Islet of Langerhans (tissue), 1 donor: ENCODE measurements around the gene CNNM3.

ENCODE experiments used
- FAIRE-seq: peaks from one replicate; lab custom pipeline; 2011; peaks lifted over from hg19 to GRCh38; lab: Jason Lieb, UNC

CNNM3 gene

DNA sequence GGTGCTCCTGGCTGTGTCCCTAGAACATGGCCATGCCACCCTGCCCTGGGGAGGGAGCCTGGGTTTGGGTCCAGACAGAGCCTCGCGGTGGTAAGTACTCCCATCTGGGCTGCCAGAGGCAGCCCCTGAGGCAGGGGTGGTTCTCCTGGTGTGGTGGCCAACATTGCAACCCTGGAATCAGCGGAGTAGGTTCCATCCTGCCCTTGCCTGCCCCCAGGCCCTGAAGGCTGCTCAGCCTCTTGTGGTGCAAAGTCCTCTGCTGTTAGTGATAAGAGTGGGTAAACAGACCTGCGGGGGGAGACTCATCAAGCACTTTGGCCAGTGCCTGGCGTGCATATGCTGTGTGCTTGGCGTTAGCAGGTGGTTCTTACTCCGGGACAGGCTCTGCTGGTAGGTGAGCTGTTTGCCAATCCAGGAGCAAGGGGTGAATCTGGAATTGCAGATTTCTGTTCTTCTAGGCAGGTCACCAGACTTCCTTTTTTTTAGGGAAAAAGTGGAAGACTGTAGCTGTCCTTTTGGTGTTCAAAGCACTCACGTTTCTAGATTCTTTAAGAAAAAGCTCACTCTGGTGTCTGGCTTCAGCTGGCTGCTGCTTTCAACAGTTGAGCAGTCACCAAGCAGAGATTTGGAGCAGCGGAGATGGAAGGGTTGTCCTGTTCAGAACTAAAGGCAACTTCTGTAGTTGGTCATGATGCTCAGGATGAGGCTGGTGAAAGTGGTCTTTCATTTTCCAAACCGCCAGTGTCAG is 3.2 kb downstream of the CNNM3 start:
- FAIRE-seq = no peak

DNA sequence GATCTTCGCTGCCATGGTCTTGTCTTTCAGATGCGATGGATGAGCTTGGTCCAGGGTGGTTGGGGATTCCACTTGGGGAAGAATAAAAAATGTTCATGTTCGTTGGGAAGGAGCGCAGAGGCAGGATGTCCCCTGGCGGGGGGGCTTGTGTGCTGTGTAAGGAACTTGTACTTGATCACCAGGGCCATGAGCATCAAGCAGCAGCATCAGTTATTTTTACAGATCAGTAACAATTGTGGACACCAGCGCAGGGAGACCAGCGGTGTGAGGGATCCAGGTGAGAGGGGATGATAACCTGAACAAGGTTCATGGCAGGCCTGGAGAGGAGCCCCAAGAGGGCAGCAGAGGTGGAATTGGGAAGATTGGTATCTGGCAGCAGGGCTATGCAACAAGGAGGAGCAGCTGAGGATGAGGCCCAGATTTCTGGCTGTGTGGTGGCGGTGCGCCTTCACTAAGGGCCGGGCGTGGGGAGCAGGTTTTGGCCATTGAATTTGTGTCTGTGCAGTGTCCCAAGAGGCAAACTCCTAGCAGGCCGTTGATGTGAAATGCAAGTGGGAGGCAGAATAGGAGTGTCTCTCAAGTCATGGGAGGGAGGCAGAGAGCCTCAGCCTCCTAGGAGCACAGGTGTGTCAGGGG is 3.9 kb downstream of the CNNM3 start:
- FAIRE-seq = no peak

DNA sequence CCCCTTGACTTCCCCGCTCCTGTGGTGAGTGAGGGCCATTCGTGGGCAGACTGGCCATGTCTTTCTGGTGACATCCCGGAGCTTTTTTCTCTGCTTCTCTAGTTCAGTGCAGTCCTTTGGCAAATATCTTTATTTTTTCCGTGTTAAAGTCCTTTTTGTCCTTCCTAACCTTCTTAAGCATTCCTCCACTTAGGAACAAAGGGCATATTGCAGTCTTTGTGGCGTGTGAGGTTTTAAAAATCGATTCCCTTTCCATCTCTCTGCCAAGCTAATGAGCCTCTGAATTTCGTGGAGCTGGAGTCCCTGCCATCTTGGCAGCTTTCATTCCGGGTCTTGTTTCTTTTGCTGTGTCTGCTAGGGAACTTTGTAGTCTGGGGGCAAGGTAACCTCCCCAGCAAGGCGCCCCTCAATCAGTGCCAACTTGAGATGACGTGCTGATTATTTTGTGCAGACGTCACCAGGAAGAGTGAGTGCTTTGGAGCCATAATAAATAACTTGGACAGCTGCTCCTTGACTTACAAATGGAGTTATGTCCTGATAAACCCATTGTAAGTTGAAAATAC is 5.1 kb downstream of the CNNM3 start:
- no peak for FAIRE-seq

DNA sequence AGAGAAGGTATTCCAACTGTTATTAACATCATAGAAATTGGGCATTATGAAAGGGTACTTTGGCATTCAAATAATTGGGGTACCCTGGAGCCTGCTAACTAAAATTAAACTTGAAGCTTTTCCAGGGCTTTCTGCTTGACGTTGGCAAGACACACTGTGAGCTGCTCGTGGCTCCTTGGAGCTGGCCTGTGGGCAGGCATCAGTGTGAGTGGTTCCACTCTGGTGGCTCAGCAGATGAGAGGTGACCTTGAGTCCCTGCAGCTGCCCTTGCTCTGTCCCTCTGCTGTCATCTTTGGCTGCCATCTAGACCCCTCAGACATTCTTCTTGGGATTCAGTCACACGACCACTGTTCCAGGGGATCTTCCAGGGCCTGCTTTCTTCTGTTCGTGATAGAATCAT is 6.7 kb downstream of the CNNM3 start:
- FAIRE-seq = no peak

DNA sequence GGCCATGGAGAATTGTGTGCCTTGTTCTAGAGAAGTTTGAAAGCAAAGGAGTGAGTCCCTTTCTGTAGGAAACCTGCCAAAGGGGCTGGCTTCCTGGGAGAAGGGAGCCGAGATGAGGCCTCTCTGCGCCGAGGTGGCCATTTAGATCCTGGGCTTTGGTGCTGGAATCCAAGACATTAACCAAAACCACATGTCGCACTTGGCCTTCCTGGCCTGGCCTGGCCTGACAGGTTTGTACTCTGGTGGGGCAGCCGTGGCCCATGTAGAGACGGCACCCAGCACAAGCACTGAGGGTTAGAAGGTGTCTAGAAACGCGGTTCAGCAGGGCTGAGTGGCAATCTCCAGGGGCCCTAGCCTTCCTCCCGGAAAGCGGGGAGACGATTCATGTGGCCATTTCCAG is 7.1 kb downstream of the CNNM3 start:
- FAIRE-seq = no peak

DNA sequence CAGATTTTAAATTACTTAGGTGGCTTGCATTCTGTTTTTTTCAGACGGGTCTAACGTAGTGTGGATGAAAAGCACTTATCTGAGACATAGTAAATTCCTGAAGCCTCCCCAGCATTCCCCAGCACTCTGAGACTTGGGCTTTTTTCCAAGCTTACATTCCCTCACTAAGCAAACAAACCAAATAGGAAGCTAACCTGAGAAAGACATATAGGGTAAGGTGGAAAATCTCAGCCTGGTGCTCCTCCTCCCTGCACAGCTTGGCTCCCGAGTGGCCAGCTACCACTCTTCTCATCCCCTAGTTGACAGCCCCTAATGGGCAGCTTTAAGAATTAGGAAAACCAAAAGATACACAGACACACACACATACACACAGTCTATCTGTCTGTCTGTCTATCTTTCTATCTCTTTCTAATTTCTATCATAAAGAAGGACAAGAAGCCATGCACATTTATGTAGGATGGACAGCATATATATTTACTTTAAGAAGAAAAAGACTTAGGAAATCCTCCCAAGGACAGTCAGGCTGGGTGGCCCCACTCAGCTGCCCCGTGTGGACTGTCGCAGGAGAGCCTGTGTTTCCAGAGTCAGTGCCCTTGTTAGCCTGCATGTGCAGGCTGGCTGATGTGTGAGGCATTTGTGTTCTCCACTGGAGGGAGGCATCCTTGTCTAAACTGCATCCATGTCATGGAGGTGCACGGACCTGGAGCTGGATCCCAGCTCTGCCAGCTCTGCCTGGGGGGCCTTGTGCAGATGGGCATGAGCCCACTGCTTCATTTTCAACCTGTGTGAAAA is 8.2 kb downstream of the CNNM3 start:
- FAIRE-seq = no peak

DNA sequence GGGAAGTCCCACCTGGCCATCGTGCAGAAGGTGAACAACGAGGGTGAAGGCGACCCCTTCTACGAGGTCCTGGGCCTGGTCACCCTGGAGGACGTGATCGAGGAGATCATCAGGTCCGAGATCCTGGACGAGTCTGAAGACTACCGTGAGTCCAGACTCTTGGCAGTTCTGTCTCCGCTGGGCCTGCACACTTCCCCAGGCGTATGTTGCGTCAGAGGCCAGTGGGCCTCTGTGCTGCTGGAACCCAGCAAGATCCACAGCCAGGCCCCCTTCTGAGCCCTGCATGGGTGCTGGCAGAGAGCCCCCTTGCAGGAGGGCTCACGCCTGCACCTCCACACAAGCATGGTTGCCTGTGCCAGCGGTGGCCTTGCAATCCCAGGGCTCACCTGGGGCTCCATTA is 9.0 kb downstream of the CNNM3 start:
- FAIRE-seq = no peak

DNA sequence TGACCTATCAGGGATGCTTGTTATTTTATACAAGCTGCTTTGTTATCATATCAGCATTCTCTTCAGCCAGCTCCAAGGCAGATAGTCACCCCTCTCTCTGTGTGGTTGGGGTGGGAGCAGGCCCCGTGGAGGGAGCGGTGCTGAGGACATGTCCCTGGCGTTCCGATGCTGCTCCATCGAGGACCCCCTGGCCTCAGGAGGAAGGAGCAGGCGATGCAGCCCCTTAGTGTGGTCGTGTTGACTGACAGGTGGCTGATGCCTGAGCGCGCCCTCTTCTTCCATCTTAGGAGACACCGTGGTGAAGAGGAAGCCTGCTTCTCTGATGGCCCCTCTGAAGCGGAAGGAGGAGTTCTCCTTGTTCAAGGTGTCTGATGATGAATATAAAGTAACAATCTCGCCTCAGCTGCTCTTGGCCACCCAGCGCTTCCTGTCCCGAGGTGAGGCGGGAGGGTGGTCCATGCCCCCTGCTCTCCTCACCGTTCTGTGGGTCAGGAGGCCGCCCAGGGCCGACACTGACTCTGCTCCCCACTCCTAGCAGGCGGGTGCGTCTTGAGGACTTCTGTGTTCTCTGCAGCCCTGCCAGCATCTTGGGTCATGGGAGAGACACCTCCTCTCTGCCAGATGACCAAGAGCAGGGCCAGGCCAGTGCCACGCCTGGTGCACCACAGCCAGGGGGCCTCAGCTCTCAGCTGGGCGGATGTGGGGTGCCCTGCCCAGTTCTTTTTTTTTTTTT is 10.6 kb downstream of the CNNM3 start:
- no peak for FAIRE-seq

DNA sequence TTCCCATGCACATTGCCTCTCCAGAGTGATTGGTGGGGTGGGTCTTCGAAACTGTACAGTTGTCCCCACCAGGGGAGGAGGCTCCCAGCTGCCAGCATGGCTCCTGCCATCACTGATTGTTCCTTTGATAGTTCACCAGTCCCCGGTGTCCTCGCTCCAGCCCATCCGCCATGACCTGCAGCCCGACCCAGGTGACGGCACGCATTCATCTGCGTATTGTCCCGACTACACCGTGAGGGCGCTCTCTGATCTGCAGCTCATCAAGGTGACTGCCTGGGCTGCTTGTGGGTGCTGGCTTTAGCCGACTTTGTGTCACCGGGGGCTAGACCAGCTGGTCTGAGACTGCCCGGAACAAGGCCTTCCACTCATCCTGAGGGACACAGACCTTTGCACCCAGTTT is 12.4 kb downstream of the CNNM3 start:
- FAIRE-seq = no peak

DNA sequence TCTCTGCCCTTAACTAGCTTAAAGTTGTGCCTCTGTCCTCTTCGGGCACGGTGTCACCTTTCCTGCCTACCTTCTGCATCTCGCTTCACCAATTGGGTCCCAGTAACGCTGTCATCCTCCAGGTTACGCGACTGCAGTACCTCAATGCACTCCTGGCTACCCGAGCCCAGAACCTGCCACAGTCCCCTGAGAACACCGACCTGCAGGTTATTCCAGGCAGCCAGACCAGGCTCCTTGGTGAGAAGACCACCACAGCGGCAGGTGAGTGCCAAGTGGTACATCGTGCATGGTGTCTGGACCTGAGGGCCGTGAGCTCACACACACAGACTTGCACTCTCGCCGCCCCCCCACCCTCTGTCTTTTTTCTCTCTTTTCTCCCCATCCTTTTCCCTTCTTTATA is 12.8 kb downstream of the CNNM3 start:
- no peak for FAIRE-seq

DNA sequence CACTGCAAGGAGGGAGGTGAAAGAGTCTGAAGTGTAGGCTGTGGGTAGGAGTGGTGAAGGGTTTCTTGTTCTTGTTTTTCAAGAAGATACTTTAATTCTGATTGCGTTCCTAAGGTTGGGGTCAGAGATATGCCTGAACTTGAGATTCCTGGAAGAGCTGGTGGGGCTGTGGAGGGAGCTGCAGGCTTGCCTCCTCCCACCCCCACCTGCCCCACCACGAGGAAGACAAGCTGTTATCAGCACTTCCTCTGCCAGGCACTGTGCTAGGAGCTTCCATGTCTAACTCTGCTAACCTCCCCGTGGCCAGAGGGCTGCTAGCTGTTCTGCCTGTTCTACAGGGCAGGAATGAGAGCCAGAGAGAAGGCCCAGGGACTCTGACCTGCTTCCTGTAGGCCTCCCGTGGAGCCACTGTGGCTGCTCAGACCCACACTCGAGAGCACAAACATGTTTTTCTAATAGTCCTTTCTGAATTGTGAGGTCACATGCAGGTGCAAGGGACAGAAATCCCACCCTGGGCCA is 14.0 kb downstream of the CNNM3 start:
- FAIRE-seq = no peak

DNA sequence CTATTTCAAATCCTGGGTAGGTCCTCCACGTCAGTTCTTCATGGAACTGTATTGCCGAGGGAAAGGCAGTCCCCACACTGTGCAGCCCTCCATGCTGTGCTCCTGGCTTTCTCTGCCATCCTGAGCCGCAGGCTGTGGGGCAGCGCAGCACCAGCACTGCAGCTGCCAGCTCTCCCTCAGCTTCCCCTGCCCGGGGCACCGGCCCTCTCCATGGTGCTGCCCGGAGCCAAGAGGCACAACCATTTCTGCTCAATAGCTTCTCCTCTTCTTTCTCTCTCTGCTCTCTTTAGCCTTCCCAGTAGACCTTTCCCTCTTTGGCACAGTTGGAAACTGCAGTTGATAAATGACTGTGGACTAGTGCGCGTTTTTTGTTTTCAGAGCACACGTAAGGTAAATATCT is 15.6 kb downstream of the CNNM3 start:
- no peak for FAIRE-seq

DNA sequence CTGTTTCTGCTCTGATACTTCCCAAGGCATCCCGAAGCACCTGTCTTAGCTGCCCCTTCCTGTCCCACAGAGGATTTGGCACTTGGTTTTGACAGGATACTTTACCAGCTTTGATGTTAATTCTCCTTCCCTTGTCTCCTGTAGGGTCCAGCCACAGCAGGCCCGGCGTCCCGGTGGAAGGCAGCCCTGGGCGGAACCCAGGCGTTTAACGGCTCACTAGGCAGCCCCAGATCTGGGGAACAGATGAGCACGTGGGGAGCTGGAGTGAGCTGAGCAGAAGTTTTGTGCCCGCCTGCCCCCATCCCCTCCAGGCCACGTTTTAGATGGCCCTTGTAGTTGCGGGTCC is 16.3 kb downstream of the CNNM3 start:
- no peak for FAIRE-seq

DNA sequence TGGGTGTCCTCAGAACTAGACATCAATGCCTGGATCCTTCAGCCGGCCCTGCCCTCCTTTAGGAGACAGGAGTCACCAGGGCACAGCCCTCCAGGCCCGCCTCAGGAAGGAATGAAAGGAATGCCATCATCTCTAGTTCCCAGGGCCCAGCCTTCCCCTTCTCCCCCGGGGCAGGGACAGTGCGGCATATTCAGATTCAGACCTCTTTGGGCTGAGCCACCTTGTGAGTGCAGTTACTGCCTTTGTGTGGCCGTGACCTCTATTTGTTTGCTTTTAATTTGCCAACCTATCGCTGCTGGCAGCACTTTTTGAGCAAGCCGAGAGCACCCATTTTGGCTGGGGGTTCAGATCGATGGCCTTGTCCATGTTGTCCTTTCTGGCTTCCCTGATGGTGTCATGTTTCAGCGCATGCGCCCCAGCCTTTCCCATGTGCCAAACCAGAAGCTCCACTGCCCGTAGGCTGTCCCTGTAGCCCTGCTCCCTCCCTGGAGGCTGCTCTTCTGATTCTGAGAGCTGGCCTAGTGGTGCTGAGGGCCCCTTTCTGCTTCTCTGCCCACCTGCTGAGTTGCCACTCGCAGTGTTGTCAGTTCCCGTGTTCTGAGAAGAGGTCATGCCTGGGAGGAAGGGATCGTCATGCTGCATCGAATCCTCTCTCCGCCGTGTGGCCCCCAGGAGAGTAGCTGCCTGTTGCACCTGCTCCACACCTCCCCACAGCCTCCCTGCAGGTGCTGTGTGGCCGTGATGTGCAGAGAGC is 16.9 kb downstream of the CNNM3 start:
- FAIRE-seq = no peak

DNA sequence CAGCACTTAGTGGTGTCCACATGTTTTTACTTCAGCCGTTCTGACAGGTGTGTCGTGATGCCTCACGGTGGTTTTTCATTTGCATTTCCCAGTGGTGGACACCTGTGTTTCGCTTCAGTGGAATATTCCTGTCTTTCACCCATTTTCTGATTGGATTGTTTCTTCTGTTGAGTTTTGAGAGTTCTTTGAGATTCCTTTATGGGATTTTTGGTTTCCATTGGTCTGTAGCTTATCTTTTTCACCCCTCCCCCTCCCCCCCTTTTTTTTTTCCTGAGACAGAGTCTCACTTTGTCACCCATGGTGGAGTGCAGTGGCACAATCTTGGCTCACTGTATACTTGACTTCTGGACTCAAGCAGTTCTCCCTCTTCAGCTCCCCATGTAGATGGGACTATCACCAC is 19.8 kb downstream of the CNNM3 start:
- no peak for FAIRE-seq

DNA sequence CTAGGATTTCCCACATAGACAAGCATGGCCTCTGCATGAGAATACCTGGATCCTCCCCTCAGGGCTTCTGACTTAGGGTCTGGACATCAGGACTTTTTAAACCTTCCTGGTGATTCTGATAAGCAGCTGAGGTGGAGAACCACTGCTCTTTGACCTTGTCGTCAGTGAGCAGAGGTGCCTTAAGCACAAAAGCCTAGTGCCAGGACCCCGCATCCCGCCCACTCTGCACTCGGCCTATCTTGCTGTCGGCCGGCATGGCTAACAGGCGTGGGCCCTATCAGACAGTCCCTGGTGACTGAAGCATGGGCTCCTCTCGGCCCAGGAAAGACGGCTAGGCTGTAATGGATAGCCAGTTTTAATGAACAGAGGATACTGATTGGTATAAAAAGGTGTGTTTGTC is 21.5 kb downstream of the CNNM3 start:
- FAIRE-seq = no peak

DNA sequence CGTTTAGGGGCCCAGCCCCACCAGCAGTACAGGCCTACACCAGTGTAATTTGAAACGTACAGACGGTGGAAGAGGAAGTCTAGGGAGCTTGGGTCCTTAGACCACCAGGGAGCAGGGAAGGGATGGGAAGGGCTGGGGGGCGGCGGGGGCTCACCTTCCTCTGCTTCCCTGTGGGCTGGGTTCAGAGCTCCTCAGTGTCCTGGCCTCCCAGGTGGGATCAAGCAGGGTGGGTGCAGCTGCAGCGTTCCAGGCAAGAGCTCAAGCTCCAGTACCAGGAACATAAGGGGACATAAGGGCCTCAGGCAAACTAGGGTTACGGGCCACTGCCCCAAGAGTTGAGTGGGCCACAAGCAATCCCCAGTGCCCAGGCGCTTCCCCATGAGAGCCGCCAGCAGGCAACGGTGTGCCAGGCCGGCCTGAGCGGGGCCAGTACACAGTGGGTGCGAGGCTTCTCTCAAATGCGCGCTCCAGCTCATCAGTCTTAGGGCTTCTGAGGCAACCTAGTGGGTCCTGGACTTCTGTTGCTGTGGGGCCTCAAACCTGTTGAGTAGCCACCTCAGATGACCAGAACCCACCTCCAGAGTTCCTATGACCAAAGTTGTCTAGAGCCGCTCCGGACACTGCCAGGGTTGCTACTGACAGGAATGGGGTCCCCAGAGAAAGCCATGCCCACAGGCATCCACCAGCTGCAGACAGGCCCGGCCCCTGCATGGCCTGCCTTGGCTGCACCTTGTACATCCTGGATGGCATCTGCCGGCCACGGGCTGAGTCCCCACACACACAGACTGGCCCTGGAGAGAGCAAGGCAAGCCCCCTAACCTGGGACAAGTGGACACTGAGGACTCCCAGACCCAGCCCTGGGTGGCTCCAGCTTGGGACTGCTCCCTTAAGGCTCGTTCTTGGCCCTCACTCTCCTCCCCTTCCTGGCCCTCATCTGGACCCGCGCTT is 22.6 kb downstream of the CNNM3 start:
- FAIRE-seq = no peak

DNA sequence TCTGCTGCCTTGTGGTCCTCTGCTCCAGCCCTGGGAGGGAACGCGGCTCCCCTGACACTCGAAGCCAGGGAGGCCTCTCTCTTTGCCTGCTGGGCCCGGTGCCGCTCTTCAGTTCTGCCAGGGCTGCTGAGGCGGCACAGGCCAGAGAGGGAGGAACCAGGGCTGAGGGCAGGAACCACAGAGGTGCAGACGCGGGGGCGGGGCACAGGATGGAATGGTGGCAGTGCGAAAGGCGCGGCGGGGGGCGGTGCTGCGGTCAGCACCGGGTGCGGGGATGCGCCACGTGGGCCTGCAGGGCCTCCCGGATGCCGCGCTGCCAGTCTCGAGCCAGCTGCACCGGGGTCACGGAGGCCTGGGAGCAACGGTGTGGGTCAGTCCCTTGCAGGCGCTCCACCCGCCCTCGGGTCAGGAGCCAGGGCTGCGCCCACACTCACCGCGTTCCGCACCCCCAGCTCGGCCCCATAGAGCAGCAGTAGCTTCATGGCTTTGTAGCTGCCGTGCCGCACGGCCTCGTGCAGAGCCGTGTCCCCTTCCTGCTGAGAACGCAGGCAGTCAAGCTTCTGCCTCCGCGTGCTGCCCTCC is 23.3 kb downstream of the CNNM3 start:
- FAIRE-seq = no peak

DNA sequence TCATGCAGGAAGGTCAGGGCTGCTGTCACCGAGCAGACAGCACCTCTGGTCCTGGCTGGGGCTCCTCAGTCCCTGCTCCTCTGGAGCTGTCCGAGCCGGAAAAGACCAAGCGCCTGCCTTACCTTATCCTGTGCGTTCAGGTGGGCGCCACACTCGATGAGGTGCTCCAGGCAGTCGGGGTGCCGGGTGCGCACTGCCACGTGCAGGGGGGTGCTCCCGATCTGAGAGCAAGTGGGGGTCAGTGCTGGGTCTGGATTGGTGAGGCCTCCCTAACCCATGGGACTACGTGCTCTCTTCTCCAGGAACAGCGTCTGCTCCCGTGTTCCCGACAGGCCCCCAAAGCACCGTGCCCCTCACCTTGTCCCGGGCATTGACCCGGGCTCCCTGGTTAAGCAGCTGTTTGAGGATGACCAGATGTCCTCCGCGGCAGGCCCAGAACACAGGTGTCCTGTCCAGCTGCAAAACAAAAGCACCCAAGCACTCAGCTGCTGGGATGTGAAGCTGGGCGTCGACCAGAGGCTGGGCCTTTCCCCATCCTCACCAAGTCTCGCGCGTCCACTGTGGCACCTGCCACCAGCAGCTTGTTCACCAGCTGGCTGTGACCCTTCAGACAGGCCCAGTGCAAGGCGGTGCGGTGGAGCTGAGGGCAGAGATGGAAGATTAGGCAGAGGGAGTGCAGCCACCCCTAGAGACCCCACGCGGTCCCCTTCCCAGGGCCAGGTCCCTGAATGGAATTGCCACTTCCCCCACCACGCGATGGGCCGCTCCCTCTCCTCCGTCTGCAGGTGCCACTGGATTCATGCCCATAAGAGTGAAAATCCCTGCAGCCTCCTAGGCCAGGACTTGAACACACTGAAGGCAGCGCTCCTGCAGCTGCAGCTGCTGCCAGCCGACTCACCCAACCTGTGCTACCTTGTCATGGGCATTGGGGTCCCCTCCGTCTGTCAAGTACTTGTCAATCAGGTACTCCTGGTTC is 24.1 kb downstream of the CNNM3 start:
- FAIRE-seq = no peak
